Activated CD8-positive, alpha-beta memory T cell treated with anti-CD3 and anti-CD28 coated beads for 48 hours (primary cell): Measurements from ENCODE around the gene CCNI.
"Not testable (repeated sequence)": the region's sequence is repeated elsewhere in the genome, so short reads cannot be mapped to it uniquely, and the experiment has no call there.

Source experiments
- DNase-seq, 3 experiments: peaks; one replicate each; pipeline ENCODE4 v3.0.0-alpha.2; 2020; ENCODE audit warnings: low read depth in 2 of 3, low spot score in 2 of 3

Gene CCNI

GRCh38 chr4:77075869-77076799, at the start of gene CCNI:
Gene CCNI, minus strand, starts transcription at chr4:77075989. Its CDS starts 9,627 bp downstream, at chr4:77066362.
- DNase-seq = peak; percentile 89 to 93 (median 90)

GRCh38 chr4:77124576-77124975, 48.8 kb upstream of the CCNI start:
- no peak for DNase-seq

GRCh38 chr4:77123411-77123810, 47.6 kb upstream of the CCNI start:
- no peak for DNase-seq

GRCh38 chr4:77122656-77123055, 46.9 kb upstream of the CCNI start:
- DNase-seq = no peak

- no peak for DNase-seq
These were observed 46.0 kb upstream of the CCNI start for GRCh38 chr4:77121736-77122240.

- DNase-seq = no peak
These were observed 45.2 kb upstream of the CCNI start for GRCh38 chr4:77120886-77121508.

GRCh38 chr4:77117721-77118120, 41.9 kb upstream of the CCNI start:
- no peak for DNase-seq

GRCh38 chr4:77113069-77113468, 37.3 kb upstream of the CCNI start:
- DNase-seq = no peak

- no peak for DNase-seq
These were observed 34.9 kb upstream of the CCNI start for GRCh38 chr4:77110730-77111129.

- no peak for DNase-seq
These were observed 29.2 kb upstream of the CCNI start for GRCh38 chr4:77104791-77105540.

- DNase-seq = no peak
These were observed 28.6 kb upstream of the CCNI start for GRCh38 chr4:77104388-77104787.

- no peak for DNase-seq
These were observed 24.4 kb upstream of the CCNI start for GRCh38 chr4:77100234-77100633.

GRCh38 chr4:77097611-77098010, 21.8 kb upstream of the CCNI start:
- no peak for DNase-seq

GRCh38 chr4:77095101-77095821, 19.5 kb upstream of the CCNI start:
- DNase-seq = peak; percentile 30 to 47 (median 32)

GRCh38 chr4:77094496-77094895, 18.7 kb upstream of the CCNI start:
- no peak for DNase-seq

GRCh38 chr4:77093401-77093800, 17.6 kb upstream of the CCNI start:
- DNase-seq = no peak

GRCh38 chr4:77092975-77093374, 17.2 kb upstream of the CCNI start:
- no peak for DNase-seq

- DNase-seq = no peak
These were observed 14.1 kb upstream of the CCNI start for GRCh38 chr4:77089866-77090265.

GRCh38 chr4:77087027-77087426, 11.2 kb upstream of the CCNI start:
- DNase-seq = not testable (repeated sequence)

- DNase-seq = no peak
These were observed 8.3 kb upstream of the CCNI start for GRCh38 chr4:77084019-77084639.
